Liver (tissue), 9 donors: Measurements from ENCODE around the gene PDE6B. TPM values are rescaled to one million over a fixed set of nuclear protein-coding genes. Genes with fewer than 3 reads are reported as not detected.

Source experiments
- DNase-seq: peaks from one replicate; pipeline ENCODE4 v3.0.0-alpha.2; 2017; ENCODE audit warnings: low spot score
- H3K27ac ChIP-seq, 2 donors: one replicate each; pipeline ENCODE4 v1.7.0; 2013; ENCODE audit warnings: inconsistent platforms in 2 of 2, low read length in 2 of 2, control low read depth in 1 of 2, low read depth in 1 of 2, mild to moderate bottlenecking in 1 of 2
- H3K27me3 ChIP-seq, 4 donors: one replicate each; pipeline versions ENCODE4 v1.6.1 to v1.7.0; 2013; ENCODE audit warnings: low read length in 3 of 4, inconsistent platforms in 1 of 4, mild to moderate bottlenecking in 1 of 4, moderate library complexity in 1 of 4; ENCODE audit not compliant: control insufficient read depth in 4 of 4, insufficient read depth in 4 of 4
- H3K36me3 ChIP-seq, 4 donors: one replicate each; pipeline versions ENCODE4 v1.6.1 to v1.7.0; 2013; ENCODE audit warnings: low read length in 3 of 4, mild to moderate bottlenecking in 3 of 4, low read depth in 1 of 4, moderate library complexity in 1 of 4; ENCODE audit not compliant: control insufficient read depth in 4 of 4, insufficient read depth in 3 of 4
- H3K4me1 ChIP-seq, 4 donors: one replicate each; pipeline versions ENCODE4 v1.6.1 to v1.7.0; 2013; ENCODE audit warnings: low read length in 3 of 4, mild to moderate bottlenecking in 3 of 4, moderate library complexity in 1 of 4; ENCODE audit not compliant: control insufficient read depth in 4 of 4, insufficient read depth in 4 of 4
- H3K4me3 ChIP-seq, 3 donors: one replicate each; pipeline versions ENCODE4 v1.6.1 to v1.7.0; 2013; ENCODE audit warnings: low read length in 3 of 3, control low read depth in 1 of 3, low read depth in 1 of 3, mild to moderate bottlenecking in 1 of 3
- H3K9ac ChIP-seq, 2 donors: one replicate each; pipeline ENCODE4 v1.7.0; 2013; ENCODE audit warnings: low read length in 2 of 2, mild to moderate bottlenecking in 2 of 2, moderate library complexity in 2 of 2, control low read depth in 1 of 2, low read depth in 1 of 2
- H3K9me3 ChIP-seq, 4 donors: one replicate each; pipeline versions ENCODE4 v1.6.1 to v1.7.0; 2013; ENCODE audit warnings: low read length in 3 of 4; ENCODE audit not compliant: control insufficient read depth in 4 of 4
- ATF3 ChIP-seq: IDR thresholded peaks from 2 replicates; pipeline ENCODE4 v1.6.1; 2016; ENCODE audit warnings: antibody characterized with exemption
- CTCF ChIP-seq: fragments of 150-350 bp; IDR thresholded peaks from 2 replicates; pipeline ENCODE4 v1.5.1; 2017; ENCODE audit warnings: improper control_type of control experiment, low read depth, low read length; ENCODE audit not compliant: missing input control
- EGR1 ChIP-seq, 2 donors: IDR thresholded peaks; 2 replicates each; pipeline ENCODE4 v1.6.1; 2016 to 2018; ENCODE audit warnings: antibody characterized with exemption in 2 of 2, low read depth in 2 of 2
- FOXA1 ChIP-seq: IDR thresholded peaks from 2 replicates; pipeline ENCODE4 v1.6.1; 2016; ENCODE audit warnings: antibody characterized with exemption
- FOXA2 ChIP-seq: IDR thresholded peaks from 2 replicates; pipeline ENCODE4 v1.6.1; 2016; ENCODE audit warnings: antibody characterized with exemption
- GABPA ChIP-seq, 2 donors: IDR thresholded peaks in 1 of 2; conservative IDR thresholded peaks in 1 of 2; 2 replicates each; pipeline ENCODE4 v1.6.1; 2016; ENCODE audit warnings: antibody characterized with exemption in 2 of 2, mild to moderate bottlenecking in 1 of 2, moderate library complexity in 1 of 2
- HNF4A ChIP-seq, 2 donors: conservative IDR thresholded peaks; 2 replicates each; pipeline ENCODE4 v1.6.1; 2016; ENCODE audit warnings: antibody characterized with exemption in 2 of 2, mild to moderate bottlenecking in 2 of 2
- HNF4G ChIP-seq: IDR thresholded peaks from 2 replicates; pipeline ENCODE4 v1.6.1; 2016; ENCODE audit warnings: antibody characterized with exemption
- JUND ChIP-seq, 2 donors: IDR thresholded peaks; 2 replicates each; pipeline ENCODE4 v1.6.1; 2016; ENCODE audit warnings: antibody characterized with exemption in 2 of 2
- MAX ChIP-seq: IDR thresholded peaks from 2 replicates; pipeline ENCODE4 v1.6.1; 2016; ENCODE audit warnings: antibody characterized with exemption
- NR2F2 ChIP-seq: IDR thresholded peaks from 2 replicates; pipeline ENCODE4 v1.6.1; 2016; ENCODE audit warnings: antibody characterized with exemption
- RAD21 ChIP-seq, 2 donors: IDR thresholded peaks; 2 replicates each; pipeline ENCODE4 v1.6.1; 2016; ENCODE audit warnings: antibody characterized with exemption in 2 of 2, mild to moderate bottlenecking in 2 of 2
- REST ChIP-seq: IDR thresholded peaks from 2 replicates; pipeline ENCODE4 v1.6.1; 2016; ENCODE audit warnings: antibody characterized with exemption, mild to moderate bottlenecking
- RXRA ChIP-seq, 2 donors: IDR thresholded peaks; 2 replicates each; pipeline ENCODE4 v1.6.1; 2017 to 2018; ENCODE audit warnings: antibody characterized with exemption in 2 of 2, mild to moderate bottlenecking in 1 of 2
- SP1 ChIP-seq: IDR thresholded peaks from 2 replicates; pipeline ENCODE4 v1.6.1; 2018; ENCODE audit warnings: antibody characterized with exemption, mild to moderate bottlenecking
- TAF1 ChIP-seq: conservative IDR thresholded peaks from 2 replicates; pipeline ENCODE4 v1.6.1; 2016; ENCODE audit warnings: antibody characterized with exemption, mild to moderate bottlenecking
- YY1 ChIP-seq: IDR thresholded peaks from 2 replicates; pipeline ENCODE4 v1.6.1; 2016; ENCODE audit warnings: antibody characterized with exemption, mild to moderate bottlenecking
- ZBTB33 ChIP-seq: IDR thresholded peaks from 2 replicates; pipeline ENCODE4 v1.6.1; 2016; ENCODE audit warnings: antibody characterized with exemption
- WGBS: extraction: QIAGEN DNeasy Blood & Tissue Kit; methylation state at CpG from one replicate; pipeline ENCODE4 v1.1.7; 2013; 5-methylcytosine and 5-hydroxymethylcytosine counted together
- polyA plus RNA-seq, 2 donors: library from polyadenylated mRNA; stranded (reverse) in 1 of 2; unstranded in 1 of 2; fragments of 200-250 nt in 1 of 2; fragments of >200 nt in 1 of 2; fragmentation: Nextera tagmentation in 1 of 2; extraction: Ambion mirVana in 1 of 2; gene quantifications; one replicate each; pipeline versions ENCODE4 v1.2.1 to v1.2.3, GENCODE V29; 2013 to 2015
- total RNA-seq, 2 donors: library from RNA; depleted of rRNA; stranded (reverse); fragments of >200 nt; gene quantifications; one replicate each; pipeline ENCODE4 v1.2.3, GENCODE V29; 2014
- donor health status: healthy.
- donor health status: healthy.
- donor health status: healthy.
- donor health status: healthy.
- donor health status: healthy.

The PDE6B gene
- total and polyA plus RNA-seq, 4 donors = 0.28 to 7.3 (median 0.49) TPM

- no peak overlapping the region for H3K4me3 ChIP-seq
- TF ChIP-seq YY1 = no peak
- no peak for TF ChIP-seq FOXA2
- no peak for TF ChIP-seq SP1
- TF ChIP-seq REST = no peak
- no peak for TF ChIP-seq RXRA (IDR thresholded peaks at IDR 0.05)
- no peak for TF ChIP-seq TAF1
- TF ChIP-seq CTCF = no peak
- no peak for TF ChIP-seq HNF4A (conservative IDR thresholded peaks at IDR 0.05)
- no peak for TF ChIP-seq FOXA1
- TF ChIP-seq HNF4G = no peak
- no peak for TF ChIP-seq GABPA (IDR thresholded peaks at IDR 0.05 in 1 of 2, conservative IDR thresholded peaks at IDR 0.05 in 1 of 2)
- TF ChIP-seq RAD21 (IDR thresholded peaks at IDR 0.05) = no peak
- TF ChIP-seq ZBTB33 = no peak
- no peak for TF ChIP-seq JUND (IDR thresholded peaks at IDR 0.05)
- TF ChIP-seq ATF3 = no peak
- TF ChIP-seq NR2F2 = no peak
- TF ChIP-seq EGR1 (IDR thresholded peaks at IDR 0.05; ENCODE audit: low read depth in 2 of 2) = no peak
- TF ChIP-seq MAX = no peak
- H3K27ac ChIP-seq = no peak overlapping the region
- WGBS = 80% methylated on average over 36 of the region's 36 CpGs
- DNase-seq = no peak
- no peak overlapping the region for H3K9ac ChIP-seq
- H3K9me3 ChIP-seq = peaks cover 5 to 16% (median 8%) of the 10 kb centered on the region in 4 donors
- H3K27me3 ChIP-seq = no peaks in the 10 kb centered on the region
- no peaks in the 10 kb centered on the region for H3K4me1 ChIP-seq
- no peaks in the 10 kb centered on the region for H3K36me3 ChIP-seq
Observed at GRCh38 chr4:588351-588849, 37.0 kb upstream of the PDE6B start.
